CD14-positive monocyte (primary cell): ENCODE results near the gene SKIC3. TPM values are rescaled to one million over a fixed set of nuclear protein-coding genes. Genes with fewer than 3 reads are reported as not detected.

Source experiments
- DNase-seq, 3 donors: peaks; one replicate each; pipeline ENCODE4 v3.0.0-alpha.2; 2011 to 2022
- H2AFZ ChIP-seq: 2 replicates; pipeline ENCODE4 v1.6.0; 2012; ENCODE audit warnings: mild to moderate bottlenecking, low read depth, low read length, inconsistent platforms; ENCODE audit not compliant: insufficient read depth, poor library complexity, severe bottlenecking
- H3K27ac ChIP-seq, 2 donors: 1 replicate in 1 of 2; 2 replicates in 1 of 2; pipeline ENCODE4 v1.5.1; 2012 to 2013; ENCODE audit warnings: low read length in 2 of 2, control low read depth in 1 of 2, inconsistent platforms in 1 of 2, low read depth in 1 of 2, mild to moderate bottlenecking in 1 of 2
- H3K27me3 ChIP-seq, 2 donors: one replicate each; pipeline versions ENCODE4 v1.6.0 to v1.6.1; 2011 to 2013; ENCODE audit warnings: low read length in 2 of 2; ENCODE audit not compliant: control insufficient read depth in 2 of 2, insufficient read depth in 2 of 2
- H3K36me3 ChIP-seq, 2 donors: replicated peaks in 1 of 2; 1 replicate in 1 of 2; 2 replicates in 1 of 2; pipeline versions ENCODE4 v1.5.1 to v1.6.1; 2012 to 2013; ENCODE audit warnings: low read length in 2 of 2, control low read depth in 1 of 2, inconsistent platforms in 1 of 2, mild to moderate bottlenecking in 1 of 2; ENCODE audit not compliant: insufficient read depth in 2 of 2, control insufficient read depth in 1 of 2
- H3K4me1 ChIP-seq, 2 donors: 1 replicate in 1 of 2; 2 replicates in 1 of 2; pipeline versions ENCODE4 v1.5.1 to v1.6.1; 2012 to 2013; ENCODE audit warnings: low read length in 2 of 2, control low read depth in 1 of 2, inconsistent platforms in 1 of 2, mild to moderate bottlenecking in 1 of 2, moderate library complexity in 1 of 2; ENCODE audit not compliant: insufficient read depth in 2 of 2, control insufficient read depth in 1 of 2
- H3K4me2 ChIP-seq: replicated peaks from 2 replicates; pipeline ENCODE3; 2012; ENCODE audit warnings: low read length, moderate library complexity, mild to moderate bottlenecking; ENCODE audit not compliant: poor library complexity, severe bottlenecking; ENCODE audit errors: extremely low read depth
- H3K4me3 ChIP-seq, 3 experiments: fragments of 200-600 bp in 1 of 3; sonication (generic) in 1 of 3; replicated peaks in 1 of 3; 1 replicate in 2 of 3; 2 replicates in 1 of 3; pipeline ENCODE4 v1.5.1; 2011 to 2013; ENCODE audit warnings: low read length in 3 of 3, mild to moderate bottlenecking in 3 of 3, control low read depth in 2 of 3, low read depth in 2 of 3, inconsistent platforms in 1 of 3, moderate library complexity in 1 of 3
- H3K79me2 ChIP-seq: 2 replicates; pipeline ENCODE4 v1.6.0; 2012; ENCODE audit warnings: mild to moderate bottlenecking, control low read depth, inconsistent platforms, low read length, moderate library complexity; ENCODE audit not compliant: insufficient read depth
- H3K9ac ChIP-seq: 2 replicates; pipeline ENCODE4 v1.6.0; 2017; ENCODE audit warnings: low read length, mild to moderate bottlenecking; ENCODE audit not compliant: insufficient read depth, poor library complexity, severe bottlenecking
- H3K9me3 ChIP-seq, 2 donors: replicated peaks in 1 of 2; 1 replicate in 1 of 2; 2 replicates in 1 of 2; pipeline versions ENCODE4 v1.5.1 to v1.6.1; 2012 to 2013; ENCODE audit warnings: low read length in 2 of 2, control low read depth in 1 of 2; ENCODE audit not compliant: control insufficient read depth in 1 of 2, insufficient read depth in 1 of 2
- H4K20me1 ChIP-seq: 2 replicates; pipeline ENCODE4 v1.6.0; 2012; ENCODE audit warnings: mild to moderate bottlenecking, low read length, control low read depth, moderate library complexity; ENCODE audit not compliant: insufficient read depth
- H3K27ac Mint-ChIP-seq, 7 donors: one replicate each; pipeline ENCODE4 v1.8.0; 2020; ENCODE audit warnings: mild to moderate bottlenecking in 7 of 7, mixed read lengths in 7 of 7, moderate library complexity in 6 of 7, inconsistent platforms in 2 of 7
- H3K27me3 Mint-ChIP-seq, 3 donors: one replicate each; pipeline ENCODE4 v1.8.0; 2021 to 2022; ENCODE audit warnings: low read depth in 3 of 3, mild to moderate bottlenecking in 3 of 3, mixed read lengths in 3 of 3, moderate library complexity in 3 of 3, inconsistent platforms in 1 of 3
- H3K36me3 Mint-ChIP-seq, 2 donors: one replicate each; pipeline ENCODE4 v1.8.0; 2020; ENCODE audit warnings: mixed read lengths in 2 of 2, inconsistent platforms in 1 of 2, mild to moderate bottlenecking in 1 of 2
- H3K4me1 Mint-ChIP-seq: one replicate; pipeline ENCODE4 v1.8.0; 2020; ENCODE audit warnings: mild to moderate bottlenecking, mixed read lengths
- H3K4me3 Mint-ChIP-seq, 2 donors: one replicate each; pipeline ENCODE4 v1.8.0; 2020; ENCODE audit warnings: mild to moderate bottlenecking in 2 of 2, mixed read lengths in 2 of 2, moderate library complexity in 1 of 2
- H3K9me3 Mint-ChIP-seq, 7 donors: one replicate each; pipeline ENCODE4 v1.8.0; 2020 to 2022; ENCODE audit warnings: mixed read lengths in 7 of 7, mild to moderate bottlenecking in 6 of 7, moderate library complexity in 6 of 7, inconsistent platforms in 2 of 7
- WGBS: methylation state at CpG from one replicate; pipeline ENCODE4 v1.1.5; 2013; ENCODE audit warnings: missing lambda C conversion rate; ENCODE audit not compliant: insufficient coverage; 5-methylcytosine and 5-hydroxymethylcytosine counted together
- intact Hi-C, 2 donors: fragments of 100-400 bp; cut with micrococcal nuclease; formaldehyde crosslinking; loops; one replicate each; pipeline versions ENCODE4 v1.15.0 to v1.15.1; 2023
- polyA minus RNA-seq: library from RNA; depleted of rRNA, polyadenylated mRNA; stranded (reverse); fragments of >200 nt; gene quantifications from 2 replicates; pipeline ENCODE4 v1.2.3, GENCODE V29; 2012
- polyA plus RNA-seq, 3 donors: library from polyadenylated mRNA; depleted of rRNA in 1 of 3; unstranded in 2 of 3; stranded (reverse) in 1 of 3; fragments of 300-500 nt in 2 of 3; fragments of >200 nt in 1 of 3; fragmentation: Illumina TruSeq in 2 of 3; gene quantifications; 1 replicate in 2 of 3; 2 replicates in 1 of 3; pipeline ENCODE4 v1.2.3, GENCODE V29; 2012 to 2021
- total RNA-seq, 12 experiments: library from RNA in 1 of 12; stranded (reverse) in 1 of 12; fragments of 120-200 nt in 1 of 12; gene quantifications; one replicate each; pipeline ENCODE4 v1.2.4 and lab custom pipeline; 2013 to 2026; ENCODE audit warnings: mixed read lengths in 6 of 12, inconsistent platforms in 1 of 12
- TF ChIP-seq, protein P1 (sequence below): fragments of 200-600 bp; IDR thresholded peaks from one replicate; pipeline ENCODE4 v1.8.0; 2022; ENCODE audit warnings: antibody characterized with exemption, mild to moderate bottlenecking

Gene SKIC3
- 42.9 TPM for total RNA-seq (2013)
- polyA plus RNA-seq (10 to 100 TPM; 13.7 to 24.6 (median 17.6) TPM), polyA minus RNA-seq (13.2 and 13.6 TPM in 2 replicates), total RNA-seq (lab: John Stamatoyannopoulos, UW) (11.7 to 92.9 (median 55.1) reads per million in 11 experiments)

DNA sequence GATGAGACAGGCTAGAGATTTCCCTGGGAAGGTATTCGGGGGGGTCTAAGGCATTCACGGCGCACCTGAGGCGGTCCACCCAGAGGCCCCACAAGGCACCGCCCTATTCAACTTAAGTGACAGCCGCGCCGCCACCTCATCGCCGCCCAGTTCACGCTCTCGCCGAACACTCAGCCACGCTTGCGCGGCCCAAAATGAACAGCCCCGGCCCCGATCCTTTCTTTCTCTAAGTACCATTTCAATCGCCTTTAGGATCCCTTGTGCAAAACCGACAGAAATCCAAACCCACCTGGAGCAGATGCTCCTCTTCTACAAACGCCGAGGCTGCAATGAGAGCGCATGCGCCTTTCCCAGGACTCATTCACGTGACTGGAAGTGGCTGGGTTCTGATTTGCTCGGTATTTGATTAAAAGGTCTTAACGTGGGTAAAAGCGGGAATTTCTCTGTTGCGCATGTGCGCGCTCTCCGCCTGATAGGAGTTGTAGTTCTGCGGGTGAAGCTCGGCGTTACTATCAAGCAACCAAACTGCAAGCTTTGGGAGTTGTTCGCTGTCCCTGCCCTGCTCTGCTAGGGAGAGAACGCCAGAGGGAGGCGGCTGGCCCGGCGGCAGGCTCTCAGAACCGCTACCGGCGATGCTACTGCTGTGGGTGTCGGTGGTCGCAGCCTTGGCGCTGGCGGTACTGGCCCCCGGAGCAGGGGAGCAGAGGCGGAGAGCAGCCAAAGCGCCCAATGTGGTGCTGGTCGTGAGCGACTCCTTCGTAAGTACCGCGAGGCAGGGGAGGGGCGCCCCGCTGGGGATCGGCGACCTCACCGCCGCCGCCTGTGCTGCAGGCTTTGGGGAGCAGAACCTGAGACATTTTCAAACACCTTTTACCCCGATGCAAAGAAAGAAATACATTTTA lies at the start of gene SKIC3, which contains the start of gene ARSK:
TSS of gene SKIC3 (minus strand) at position 331 of the 902 bp plus-strand sequence. CDS start 7,827 bp downstream, outside the sequence.
TSS of gene ARSK (plus strand) at position 455 of the 902 bp plus-strand sequence. CDS start at position 633, 178 bp downstream.
- peak; percentile 96 to 98 (median 96) for DNase-seq
- peak within 1 kb of the TSS; percentile 71 to 75 for H3K27ac ChIP-seq
- TF ChIP-seq, protein P1, sequence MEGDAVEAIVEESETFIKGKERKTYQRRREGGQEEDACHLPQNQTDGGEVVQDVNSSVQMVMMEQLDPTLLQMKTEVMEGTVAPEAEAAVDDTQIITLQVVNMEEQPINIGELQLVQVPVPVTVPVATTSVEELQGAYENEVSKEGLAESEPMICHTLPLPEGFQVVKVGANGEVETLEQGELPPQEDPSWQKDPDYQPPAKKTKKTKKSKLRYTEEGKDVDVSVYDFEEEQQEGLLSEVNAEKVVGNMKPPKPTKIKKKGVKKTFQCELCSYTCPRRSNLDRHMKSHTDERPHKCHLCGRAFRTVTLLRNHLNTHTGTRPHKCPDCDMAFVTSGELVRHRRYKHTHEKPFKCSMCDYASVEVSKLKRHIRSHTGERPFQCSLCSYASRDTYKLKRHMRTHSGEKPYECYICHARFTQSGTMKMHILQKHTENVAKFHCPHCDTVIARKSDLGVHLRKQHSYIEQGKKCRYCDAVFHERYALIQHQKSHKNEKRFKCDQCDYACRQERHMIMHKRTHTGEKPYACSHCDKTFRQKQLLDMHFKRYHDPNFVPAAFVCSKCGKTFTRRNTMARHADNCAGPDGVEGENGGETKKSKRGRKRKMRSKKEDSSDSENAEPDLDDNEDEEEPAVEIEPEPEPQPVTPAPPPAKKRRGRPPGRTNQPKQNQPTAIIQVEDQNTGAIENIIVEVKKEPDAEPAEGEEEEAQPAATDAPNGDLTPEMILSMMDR: peak; percentile 21
- peaks cover 4 to 12% of the 10 kb centered on the region in 2 donors for H3K36me3 ChIP-seq
- H3K79me2 ChIP-seq: peaks cover 28% of the 10 kb centered on the region
- peaks cover 20 to 25% of the 10 kb centered on the region in 2 donors for H3K4me1 ChIP-seq
- H3K4me3 Mint-ChIP-seq: peak within 1 kb of the TSS; percentile 92 to 96
- H3K27ac Mint-ChIP-seq: peak within 1 kb of the TSS; percentile 82 to 98 (median 90)
- peak within 1 kb of the TSS; percentile 60 to 85 (median 65) for H3K4me3 ChIP-seq
- H3K4me1 Mint-ChIP-seq: peaks cover 29% of the 10 kb centered on the region
- H2AFZ ChIP-seq: peak within 1 kb of the TSS; percentile 94
- WGBS: under 1% methylated on average over 52 of the region's 63 CpGs
- H3K36me3 Mint-ChIP-seq: peaks cover 8 to 16% of the 10 kb centered on the region in 2 donors
- no peaks in the 10 kb centered on the region for H3K9me3 ChIP-seq
- intact Hi-C loops: loop anchor here (5.0 kb wide), 2 partner anchors 92 to 292 kb away; partner anchors contain the start of gene RFESD (in 1 of the 2)
- no peaks in the 10 kb centered on the region for H3K27me3 ChIP-seq
- no peaks in the 10 kb centered on the region for H3K9me3 Mint-ChIP-seq
- peak within 1 kb of the TSS; percentile 90 for H3K4me2 ChIP-seq
- no peaks in the 10 kb centered on the region for H3K27me3 Mint-ChIP-seq
- H4K20me1 ChIP-seq: peaks cover 4% of the 10 kb centered on the region
- peak within 1 kb of the TSS; percentile 67 for H3K9ac ChIP-seq

DNA sequence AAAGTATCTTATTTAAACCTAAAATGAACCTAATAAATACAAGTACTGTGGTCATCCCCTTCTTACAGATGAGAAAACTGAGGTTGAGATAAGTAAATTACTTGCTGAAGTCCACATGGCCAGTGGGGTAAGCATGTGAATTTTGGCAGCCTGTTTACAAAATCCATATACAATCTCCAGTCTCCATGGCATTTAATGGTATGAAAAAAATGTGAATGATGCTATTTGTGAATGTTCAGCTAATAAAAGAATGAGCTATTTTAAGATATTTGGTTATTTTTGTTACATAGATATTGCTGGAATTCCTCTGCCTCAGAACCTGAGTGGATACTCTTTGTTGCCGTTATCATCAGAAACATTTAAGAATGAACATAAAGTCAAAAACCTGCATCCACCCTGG lies 45.8 kb upstream of the SKIC3 start:
- TF ChIP-seq, protein P1: no peak
- H4K20me1 ChIP-seq: no peaks in the 10 kb centered on the region
- intact Hi-C loops: no loop called here
- no peaks in the 10 kb centered on the region for H3K9me3 Mint-ChIP-seq
- no peak overlapping the region for H3K9ac ChIP-seq
- H3K36me3 Mint-ChIP-seq: peaks cover 2 to 6% of the 10 kb centered on the region in 2 donors
- no peaks in the 10 kb centered on the region for H3K4me1 Mint-ChIP-seq
- peaks cover 0 to 2% (median 0%) of the 10 kb centered on the region in 3 donors for H3K27me3 Mint-ChIP-seq
- DNase-seq: no peak
- H3K4me1 ChIP-seq: no peaks in the 10 kb centered on the region
- H3K4me2 ChIP-seq: no peak overlapping the region
- H3K27ac Mint-ChIP-seq: no peak overlapping the region
- no CpG with 5 or more reads among the region's 1 CpG for WGBS
- no peaks in the 10 kb centered on the region for H3K27me3 ChIP-seq
- no peaks in the 10 kb centered on the region for H3K36me3 ChIP-seq
- no peak overlapping the region for H3K4me3 Mint-ChIP-seq
- no peaks in the 10 kb centered on the region for H3K9me3 ChIP-seq
- no peak overlapping the region for H3K4me3 ChIP-seq
- no peaks in the 10 kb centered on the region for H3K79me2 ChIP-seq
- H3K27ac ChIP-seq: no peak overlapping the region
- H2AFZ ChIP-seq: no peak overlapping the region
